Astrocyte (in vitro differentiated cells and primary cell): ENCODE measurements around the gene TRPC4AP. TPM values are rescaled to one million over a fixed set of nuclear protein-coding genes. Genes with fewer than 3 reads are reported as not detected.

Source experiments
- DNase-seq: peaks from one replicate; pipeline ENCODE4 v3.0.0-alpha.2; 2010; ENCODE audit warnings: low read depth
- FAIRE-seq: peaks from 2 replicates; lab custom pipeline; 2011; peaks lifted over from hg19 to GRCh38; lab: Jason Lieb, UNC
- H2AFZ ChIP-seq: 2 replicates; pipeline ENCODE4 v1.6.0; 2012; ENCODE audit warnings: low read depth, low read length, inconsistent platforms
- H3K27ac ChIP-seq: 2 replicates; pipeline ENCODE4 v1.5.1; 2011; ENCODE audit warnings: low read depth, low read length, inconsistent platforms
- H3K27me3 ChIP-seq: 2 replicates; pipeline ENCODE4 v1.6.0; 2011; ENCODE audit warnings: low read length, inconsistent platforms; ENCODE audit not compliant: insufficient read depth
- H3K36me3 ChIP-seq: 2 replicates; pipeline ENCODE4 v1.5.1; 2011; ENCODE audit warnings: low read length, inconsistent platforms; ENCODE audit not compliant: insufficient read depth
- H3K4me1 ChIP-seq: 2 replicates; pipeline ENCODE4 v1.5.1; 2011; ENCODE audit warnings: low read length, inconsistent platforms; ENCODE audit not compliant: insufficient read depth
- H3K4me2 ChIP-seq: 2 replicates; pipeline ENCODE4 v1.6.0; 2012; ENCODE audit warnings: low read length, inconsistent platforms
- H3K4me3 ChIP-seq: 2 replicates; pipeline ENCODE4 v1.5.1; 2011; ENCODE audit warnings: low read depth, mild to moderate bottlenecking, low read length, inconsistent platforms; ENCODE audit not compliant: insufficient read depth
- H3K79me2 ChIP-seq: 2 replicates; pipeline ENCODE4 v1.6.0; 2012; ENCODE audit warnings: mild to moderate bottlenecking, low read length, inconsistent platforms; ENCODE audit not compliant: insufficient read depth
- H3K9ac ChIP-seq: 2 replicates; pipeline ENCODE4 v1.6.0; 2012; ENCODE audit warnings: mild to moderate bottlenecking, low read length, inconsistent platforms
- H3K9me3 ChIP-seq: 2 replicates; pipeline ENCODE4 v1.5.1; 2012; ENCODE audit warnings: low read depth, mild to moderate bottlenecking, low read length, inconsistent platforms; ENCODE audit not compliant: insufficient read depth
- H4K20me1 ChIP-seq: 2 replicates; pipeline ENCODE4 v1.6.0; 2012; ENCODE audit warnings: low read length, inconsistent platforms; ENCODE audit not compliant: insufficient read depth
- H3K27ac Mint-ChIP-seq: one replicate; pipeline ENCODE4 v1.8.0; 2021; ENCODE audit warnings: mild to moderate bottlenecking, mixed read lengths; ENCODE audit not compliant: unreplicated experiment
- H3K27me3 Mint-ChIP-seq: one replicate; pipeline ENCODE4 v1.8.0; 2021; ENCODE audit warnings: low read depth, mixed read lengths; ENCODE audit not compliant: unreplicated experiment
- H3K36me3 Mint-ChIP-seq: one replicate; pipeline ENCODE4 v1.8.0; 2021; ENCODE audit warnings: low read depth, mixed read lengths; ENCODE audit not compliant: unreplicated experiment
- H3K4me1 Mint-ChIP-seq: one replicate; pipeline ENCODE4 v1.8.0; 2021; ENCODE audit warnings: low read depth, mixed read lengths; ENCODE audit not compliant: unreplicated experiment
- H3K4me3 Mint-ChIP-seq: one replicate; pipeline ENCODE4 v1.8.0; 2021; ENCODE audit warnings: mild to moderate bottlenecking, moderate library complexity, mixed read lengths; ENCODE audit not compliant: unreplicated experiment
- H3K9me3 Mint-ChIP-seq: one replicate; pipeline ENCODE4 v1.8.0; 2021; ENCODE audit warnings: mild to moderate bottlenecking, mixed read lengths; ENCODE audit not compliant: unreplicated experiment
- EZH2 ChIP-seq: IDR thresholded peaks from 2 replicates; pipeline ENCODE4 v1.6.1; 2012; ENCODE audit warnings: mild to moderate bottlenecking, low read length, inconsistent platforms; ENCODE audit not compliant: insufficient read depth
- total RNA-seq: library from RNA; stranded (reverse); gene quantifications from 2 replicates; pipeline ENCODE4 v1.2.1, GENCODE V29; 2021
- TF ChIP-seq, protein P1 (sequence below): IDR thresholded peaks from 2 replicates; pipeline ENCODE4 v1.5.1; 2011; ENCODE audit warnings: low read depth, mild to moderate bottlenecking, inconsistent platforms, low read length, moderate library complexity; ENCODE audit not compliant: insufficient read depth

Gene TRPC4AP
- total RNA-seq, 1 donor from 2014 or later = 92.6 TPM

GRCh38 chr20:35120012-35120701, 27.6 kb upstream of the TRPC4AP start:
- FAIRE-seq = no peak
- peak; percentile 85 for DNase-seq
- no peak overlapping the region for H2AFZ ChIP-seq
- H4K20me1 ChIP-seq = no peaks in the 10 kb centered on the region
- H3K9me3 ChIP-seq = no peaks in the 10 kb centered on the region
- H3K27ac Mint-ChIP-seq = no peak overlapping the region
- peak overlapping the region; percentile 16 for H3K4me2 ChIP-seq
- H3K4me3 Mint-ChIP-seq = no peak overlapping the region
- peaks cover 24% of the 10 kb centered on the region for H3K36me3 ChIP-seq
- H3K9ac ChIP-seq = no peak overlapping the region
- H3K27ac ChIP-seq = peak overlapping the region; percentile 4
- TF ChIP-seq, protein P1, sequence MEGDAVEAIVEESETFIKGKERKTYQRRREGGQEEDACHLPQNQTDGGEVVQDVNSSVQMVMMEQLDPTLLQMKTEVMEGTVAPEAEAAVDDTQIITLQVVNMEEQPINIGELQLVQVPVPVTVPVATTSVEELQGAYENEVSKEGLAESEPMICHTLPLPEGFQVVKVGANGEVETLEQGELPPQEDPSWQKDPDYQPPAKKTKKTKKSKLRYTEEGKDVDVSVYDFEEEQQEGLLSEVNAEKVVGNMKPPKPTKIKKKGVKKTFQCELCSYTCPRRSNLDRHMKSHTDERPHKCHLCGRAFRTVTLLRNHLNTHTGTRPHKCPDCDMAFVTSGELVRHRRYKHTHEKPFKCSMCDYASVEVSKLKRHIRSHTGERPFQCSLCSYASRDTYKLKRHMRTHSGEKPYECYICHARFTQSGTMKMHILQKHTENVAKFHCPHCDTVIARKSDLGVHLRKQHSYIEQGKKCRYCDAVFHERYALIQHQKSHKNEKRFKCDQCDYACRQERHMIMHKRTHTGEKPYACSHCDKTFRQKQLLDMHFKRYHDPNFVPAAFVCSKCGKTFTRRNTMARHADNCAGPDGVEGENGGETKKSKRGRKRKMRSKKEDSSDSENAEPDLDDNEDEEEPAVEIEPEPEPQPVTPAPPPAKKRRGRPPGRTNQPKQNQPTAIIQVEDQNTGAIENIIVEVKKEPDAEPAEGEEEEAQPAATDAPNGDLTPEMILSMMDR = no peak
- TF ChIP-seq EZH2 = no peak
- no peaks in the 10 kb centered on the region for H3K79me2 ChIP-seq
- H3K36me3 Mint-ChIP-seq = peaks cover 38% of the 10 kb centered on the region
- H3K27me3 ChIP-seq = no peaks in the 10 kb centered on the region
- peaks cover 20% of the 10 kb centered on the region for H3K4me1 ChIP-seq
- no peak overlapping the region for H3K4me3 ChIP-seq
- no peaks in the 10 kb centered on the region for H3K27me3 Mint-ChIP-seq
- peaks cover 2% of the 10 kb centered on the region for H3K9me3 Mint-ChIP-seq
- peaks cover 8% of the 10 kb centered on the region for H3K4me1 Mint-ChIP-seq

GRCh38 chr20:35117629-35118028, 25.0 kb upstream of the TRPC4AP start:
- no peaks in the 10 kb centered on the region for H3K27me3 ChIP-seq
- no peaks in the 10 kb centered on the region for H3K9me3 ChIP-seq
- no peaks in the 10 kb centered on the region for H4K20me1 ChIP-seq
- H3K4me1 ChIP-seq = peaks cover 20% of the 10 kb centered on the region
- no peak overlapping the region for H3K4me3 ChIP-seq
- Mint-ChIP-seq H3K4me1 (peaks cover 8% of the 10 kb centered on the region), H3K27ac (no peak overlapping the region), H3K27me3 (no peaks in the 10 kb centered on the region), H3K36me3 (peaks cover 32% of the 10 kb centered on the region), H3K9me3 (peaks cover 2% of the 10 kb centered on the region), H3K4me3 (no peak overlapping the region)
- H3K9ac ChIP-seq = no peak overlapping the region
- no peaks in the 10 kb centered on the region for H3K79me2 ChIP-seq
- no peak for FAIRE-seq
- H2AFZ ChIP-seq = no peak overlapping the region
- H3K4me2 ChIP-seq = no peak overlapping the region
- H3K27ac ChIP-seq = no peak overlapping the region
- no peak for TF ChIP-seq EZH2
- TF ChIP-seq, protein P1 = no peak
- DNase-seq = no peak
- H3K36me3 ChIP-seq = peaks cover 20% of the 10 kb centered on the region

- no peak for FAIRE-seq
Observed at GRCh38 chr20:35117196-35117595, 24.6 kb upstream of the TRPC4AP start.

More at GRCh38 chr20:35117196-35117595, 24.6 kb upstream of the TRPC4AP start:
- DNase-seq = peak; percentile 21
- no peaks in the 10 kb centered on the region for H3K9me3 ChIP-seq
- Mint-ChIP-seq H3K4me3 (no peak overlapping the region), H3K36me3 (peaks cover 30% of the 10 kb centered on the region), H3K9me3 (peaks cover 2% of the 10 kb centered on the region), H3K27ac (no peak overlapping the region), H3K27me3 (no peaks in the 10 kb centered on the region), H3K4me1 (peaks cover 8% of the 10 kb centered on the region)
- no peaks in the 10 kb centered on the region for H3K27me3 ChIP-seq
- H3K27ac ChIP-seq = no peak overlapping the region
- H3K4me1 ChIP-seq = peaks cover 20% of the 10 kb centered on the region
- no peak overlapping the region for H3K4me3 ChIP-seq
- TF ChIP-seq EZH2 = no peak
- TF ChIP-seq, protein P1 = no peak
- H3K4me2 ChIP-seq = no peak overlapping the region
- no peaks in the 10 kb centered on the region for H4K20me1 ChIP-seq
- no peaks in the 10 kb centered on the region for H3K79me2 ChIP-seq
- no peak overlapping the region for H2AFZ ChIP-seq
- H3K36me3 ChIP-seq = peaks cover 18% of the 10 kb centered on the region
- H3K9ac ChIP-seq = no peak overlapping the region
